ENCODE measurements around the gene NAB1.

GRCh38 chr2:190618030-190618429 is 30.9 kb upstream of the NAB1 start:
- TF ChIP-seq POLR2A (IDR thresholded peaks at IDR 0.05; ENCODE audit: low read depth, low read length) (no peak), CTCF (IDR thresholded peaks at IDR 0.05; ENCODE audit: extremely low read depth in 1 of 2, insufficient read depth in 1 of 2, low read depth in 1 of 2, low read length in 2 of 2) (no peak), JUN (IDR thresholded peaks at IDR 0.05; ENCODE audit: borderline replicate concordance, insufficient read depth, insufficient read length, low read depth) (no peak), EZH2 (IDR thresholded peaks at IDR 0.05; ENCODE audit: borderline replicate concordance, low read depth, low read length, severe bottlenecking) (no peak), FOS (IDR thresholded peaks at IDR 0.05; ENCODE audit: borderline replicate concordance, insufficient read depth, low read length) (no peak), POLR2AphosphoS5 (IDR thresholded peaks at IDR 0.05; ENCODE audit: insufficient read depth, low read depth, low read length) (no peak), MAX (IDR thresholded peaks at IDR 0.05; ENCODE audit: insufficient read depth, insufficient read length) (no peak), GATA2 (IDR thresholded peaks at IDR 0.05; ENCODE audit: insufficient read depth, insufficient read length, low read depth, low read length) (no peak)

All from endothelial cell of umbilical vein (primary cell).